DMS 273 (cell line): Measurements from ENCODE around the gene TNFRSF8.
"Not testable (repeated sequence)": the region's sequence is repeated elsewhere in the genome, so short reads cannot be mapped to it uniquely, and the experiment has no call there.

Experiments
- DNase-seq: peaks from one replicate; lab custom pipeline; 2025; ENCODE audit not compliant: unreplicated experiment; lab: John Stamatoyannopoulos, UW

TNFRSF8 gene

GRCh38 chr1:12063141-12064072, at the start of gene TNFRSF8:
TSS of gene TNFRSF8 (plus strand) at chr1:12063303. CDS start at chr1:12063599, 296 bp downstream.
- no peak for DNase-seq

- DNase-seq: peak; percentile 58
Measured at GRCh38 chr1:12014141-12014991, 48.7 kb upstream of the TNFRSF8 start.

GRCh38 chr1:12015001-12015491, 48.1 kb upstream of the TNFRSF8 start:
- DNase-seq: no peak

GRCh38 chr1:12015499-12015898, 47.6 kb upstream of the TNFRSF8 start:
- DNase-seq: no peak

GRCh38 chr1:12016182-12016581, 46.9 kb upstream of the TNFRSF8 start:
- peak; percentile 82 for DNase-seq

GRCh38 chr1:12019858-12020509, 43.1 kb upstream of the TNFRSF8 start:
- DNase-seq: no peak

GRCh38 chr1:12021616-12022015, 41.5 kb upstream of the TNFRSF8 start:
- DNase-seq: no peak

GRCh38 chr1:12022036-12022435, 41.1 kb upstream of the TNFRSF8 start:
- DNase-seq: no peak

GRCh38 chr1:12026586-12026985, 36.5 kb upstream of the TNFRSF8 start:
- no peak for DNase-seq

- no peak for DNase-seq
Measured at GRCh38 chr1:12028248-12028647, 34.9 kb upstream of the TNFRSF8 start.

GRCh38 chr1:12028957-12029511, 34.1 kb upstream of the TNFRSF8 start:
- DNase-seq: no peak

GRCh38 chr1:12029720-12030339, 33.3 kb upstream of the TNFRSF8 start:
- DNase-seq: no peak

GRCh38 chr1:12031039-12031980, 31.8 kb upstream of the TNFRSF8 start:
- DNase-seq: peak; percentile 75

- no peak for DNase-seq
Measured at GRCh38 chr1:12032161-12032621, 30.9 kb upstream of the TNFRSF8 start.

GRCh38 chr1:12033441-12033840, 29.7 kb upstream of the TNFRSF8 start:
- DNase-seq: not testable (repeated sequence)

GRCh38 chr1:12034381-12034801, 28.7 kb upstream of the TNFRSF8 start:
- DNase-seq: no peak

GRCh38 chr1:12035312-12035711, 27.8 kb upstream of the TNFRSF8 start:
- DNase-seq: no peak

GRCh38 chr1:12037486-12038355, 25.4 kb upstream of the TNFRSF8 start:
- no peak for DNase-seq
